Neural progenitor cell (in vitro differentiated cells): ENCODE results near the gene IGFBP4. TPM values are rescaled to one million over a fixed set of nuclear protein-coding genes. Genes with fewer than 3 reads are reported as not detected.

ENCODE experiments used
- DNase-seq: peaks from one replicate; pipeline ENCODE4 v3.0.0-alpha.2; 2016; ENCODE audit warnings: low spot score
- H2AFZ ChIP-seq: fragments of 200-600 bp; sonication (generic); replicated peaks from 2 replicates; pipeline ENCODE4 v1.6.1; 2016; ENCODE audit warnings: antibody characterized with exemption
- H3F3A ChIP-seq: fragments of 200-600 bp; sonication (generic); 2 replicates; pipeline ENCODE4 v1.6.1; 2016; ENCODE audit warnings: antibody characterized with exemption, low read depth
- H3K27ac ChIP-seq: fragments of 200-600 bp; sonication (generic); 2 replicates; pipeline ENCODE4 v1.5.1; 2016; ENCODE audit warnings: mild to moderate bottlenecking
- H3K27me3 ChIP-seq: fragments of 200-600 bp; sonication (generic); 2 replicates; pipeline ENCODE4 v1.6.1; 2016; ENCODE audit warnings: mild to moderate bottlenecking, moderate library complexity
- H3K36me3 ChIP-seq: fragments of 200-600 bp; sonication (generic); 2 replicates; pipeline ENCODE4 v1.5.1; 2016
- H3K4me1 ChIP-seq: fragments of 200-600 bp; sonication (generic); 2 replicates; pipeline ENCODE4 v1.6.1; 2016; ENCODE audit warnings: mixed run types
- H3K4me2 ChIP-seq: fragments of 200-600 bp; sonication (generic); 2 replicates; pipeline ENCODE4 v1.6.1; 2016
- H3K4me3 ChIP-seq: fragments of 200-600 bp; sonication (generic); 2 replicates; pipeline ENCODE4 v1.5.1; 2016
- H3K79me2 ChIP-seq: fragments of 200-600 bp; sonication (generic); 2 replicates; pipeline ENCODE4 v1.6.1; 2016; ENCODE audit warnings: low read depth
- H3K9ac ChIP-seq: fragments of 200-600 bp; sonication (generic); 2 replicates; pipeline ENCODE4 v1.6.1; 2016
- H3K9me3 ChIP-seq: fragments of 200-600 bp; sonication (generic); 2 replicates; pipeline ENCODE4 v1.5.1; 2016; ENCODE audit warnings: low read depth
- H4K20me1 ChIP-seq: fragments of 200-600 bp; sonication (generic); 2 replicates; pipeline ENCODE4 v1.6.1; 2016; ENCODE audit warnings: low read depth
- H3K27ac Mint-ChIP-seq: 3 replicates; pipeline ENCODE4 v1.8.0; 2021; ENCODE audit warnings: mixed read lengths
- H3K27me3 Mint-ChIP-seq: 2 replicates; pipeline ENCODE4 v1.8.0; 2022; ENCODE audit warnings: low read depth, mild to moderate bottlenecking, inconsistent platforms, moderate library complexity, mixed read lengths; ENCODE audit not compliant: insufficient read depth
- H3K36me3 Mint-ChIP-seq: 3 replicates; pipeline ENCODE4 v1.8.0; 2021; ENCODE audit warnings: mixed read lengths
- H3K4me1 Mint-ChIP-seq: 3 replicates; pipeline ENCODE4 v1.8.0; 2021; ENCODE audit warnings: mixed read lengths
- H3K4me3 Mint-ChIP-seq: 3 replicates; pipeline ENCODE4 v1.8.0; 2021; ENCODE audit warnings: mild to moderate bottlenecking, moderate library complexity, mixed read lengths
- H3K9me3 Mint-ChIP-seq: 3 replicates; pipeline ENCODE4 v1.8.0; 2020; ENCODE audit warnings: mixed read lengths
- CTCF ChIP-seq: fragments of 200-600 bp; sonication (generic); IDR thresholded peaks from 2 replicates; pipeline ENCODE4 v1.5.1; 2017; ENCODE audit warnings: antibody characterized with exemption, mild to moderate bottlenecking
- EZH2 ChIP-seq: fragments of 200-600 bp; sonication (generic); IDR thresholded peaks from 2 replicates; pipeline ENCODE4 v1.6.1; 2017; ENCODE audit warnings: antibody characterized with exemption, mild to moderate bottlenecking, moderate library complexity
- EZH2phosphoT487 ChIP-seq: fragments of 200-600 bp; sonication (generic); IDR thresholded peaks from 2 replicates; pipeline ENCODE4 v1.6.1; 2017; ENCODE audit warnings: antibody characterized with exemption
- total RNA-seq: library from RNA; depleted of rRNA; stranded (reverse); fragments of >200 nt; gene quantifications from 2 replicates; pipeline ENCODE4 v1.2.3, GENCODE V29; 2015; ENCODE audit warnings: low replicate concordance

IGFBP4 gene
- total RNA-seq, 1 donor from 2014 or later, result 14.4 TPM

GRCh38 chr17:40467281-40467867, 24.1 kb downstream of the IGFBP4 start:
- peaks cover 5% of the 10 kb centered on the region for H3K4me1 ChIP-seq
- H3K79me2 ChIP-seq, result no peaks in the 10 kb centered on the region
- no peaks in the 10 kb centered on the region for H3K9me3 ChIP-seq
- peaks cover 13% of the 10 kb centered on the region for H3K27me3 Mint-ChIP-seq
- no peaks in the 10 kb centered on the region for H3K27me3 ChIP-seq
- no peak overlapping the region for H3K27ac ChIP-seq
- TF ChIP-seq CTCF (no peak), EZH2 (no peak), EZH2phosphoT487 (no peak)
- peaks cover 7% of the 10 kb centered on the region for H3K9me3 Mint-ChIP-seq
- H3K4me2 ChIP-seq, result no peak overlapping the region
- no peak overlapping the region for H2AFZ ChIP-seq
- H3K9ac ChIP-seq, result no peak overlapping the region
- no peaks in the 10 kb centered on the region for H3K36me3 ChIP-seq
- no peak overlapping the region for H3K27ac Mint-ChIP-seq
- no peak overlapping the region for H3K4me3 ChIP-seq
- peaks cover 23% of the 10 kb centered on the region for H3K4me1 Mint-ChIP-seq
- no peaks in the 10 kb centered on the region for H4K20me1 ChIP-seq
- no peaks in the 10 kb centered on the region for H3K36me3 Mint-ChIP-seq
- H3F3A ChIP-seq, result no peaks in the 10 kb centered on the region
- no peak overlapping the region for H3K4me3 Mint-ChIP-seq
- no peak for DNase-seq

- Mint-ChIP-seq H3K27me3 (peaks cover 17% of the 10 kb centered on the region), H3K4me1 (peaks cover 12% of the 10 kb centered on the region), H3K9me3 (peaks cover 13% of the 10 kb centered on the region), H3K27ac (no peak overlapping the region), H3K36me3 (no peaks in the 10 kb centered on the region), H3K4me3 (no peak overlapping the region)
- Histone ChIP-seq H3K4me3 (no peak overlapping the region), H3K4me1 (no peaks in the 10 kb centered on the region), H2AFZ (no peak overlapping the region), H3K27ac (no peak overlapping the region), H4K20me1 (no peaks in the 10 kb centered on the region), H3F3A (no peaks in the 10 kb centered on the region), H3K27me3 (no peaks in the 10 kb centered on the region), H3K79me2 (no peaks in the 10 kb centered on the region), H3K4me2 (no peak overlapping the region), H3K9ac (no peak overlapping the region), H3K9me3 (no peaks in the 10 kb centered on the region), H3K36me3 (no peaks in the 10 kb centered on the region)
- TF ChIP-seq EZH2phosphoT487, result no peak
- TF ChIP-seq EZH2, result no peak
- no peak for TF ChIP-seq CTCF
- no peak for DNase-seq
Observed at GRCh38 chr17:40468560-40468959, 25.3 kb downstream of the IGFBP4 start.

GRCh38 chr17:40469805-40470675, 26.8 kb downstream of the IGFBP4 start:
- H3K27ac Mint-ChIP-seq, result no peak overlapping the region
- H3K79me2 ChIP-seq, result no peaks in the 10 kb centered on the region
- no peak overlapping the region for H3K4me3 ChIP-seq

More at GRCh38 chr17:40469805-40470675, 26.8 kb downstream of the IGFBP4 start:
- Mint-ChIP-seq H3K27me3 (peaks cover 19% of the 10 kb centered on the region), H3K36me3 (no peaks in the 10 kb centered on the region), H3K9me3 (peaks cover 13% of the 10 kb centered on the region), H3K4me1 (peaks cover 13% of the 10 kb centered on the region), H3K4me3 (no peak overlapping the region)
- no peak overlapping the region for H3K4me2 ChIP-seq
- H2AFZ ChIP-seq, result no peak overlapping the region
- H3K27me3 ChIP-seq, result no peaks in the 10 kb centered on the region
- H3F3A ChIP-seq, result no peaks in the 10 kb centered on the region
- no peaks in the 10 kb centered on the region for H3K9me3 ChIP-seq
- TF ChIP-seq EZH2phosphoT487 (no peak), CTCF (no peak)
- H4K20me1 ChIP-seq, result no peaks in the 10 kb centered on the region
- no peak for DNase-seq
- H3K9ac ChIP-seq, result no peak overlapping the region
- no peaks in the 10 kb centered on the region for H3K4me1 ChIP-seq
- no peak overlapping the region for H3K27ac ChIP-seq
- H3K36me3 ChIP-seq, result no peaks in the 10 kb centered on the region
